HG03108 (cell line): ENCODE measurements around the gene QPCT.
"Not testable (repeated sequence)": the region's sequence is repeated elsewhere in the genome, so short reads cannot be mapped to it uniquely, and the experiment has no call there.

Experiments
- ATAC-seq: cut with Tn5 transposase; IDR thresholded peaks from one replicate; pipeline ENCODE4 v1.9.1; 2021; ENCODE audit warnings: moderate library complexity; ENCODE audit not compliant: unreplicated experiment

QPCT gene

DNA sequence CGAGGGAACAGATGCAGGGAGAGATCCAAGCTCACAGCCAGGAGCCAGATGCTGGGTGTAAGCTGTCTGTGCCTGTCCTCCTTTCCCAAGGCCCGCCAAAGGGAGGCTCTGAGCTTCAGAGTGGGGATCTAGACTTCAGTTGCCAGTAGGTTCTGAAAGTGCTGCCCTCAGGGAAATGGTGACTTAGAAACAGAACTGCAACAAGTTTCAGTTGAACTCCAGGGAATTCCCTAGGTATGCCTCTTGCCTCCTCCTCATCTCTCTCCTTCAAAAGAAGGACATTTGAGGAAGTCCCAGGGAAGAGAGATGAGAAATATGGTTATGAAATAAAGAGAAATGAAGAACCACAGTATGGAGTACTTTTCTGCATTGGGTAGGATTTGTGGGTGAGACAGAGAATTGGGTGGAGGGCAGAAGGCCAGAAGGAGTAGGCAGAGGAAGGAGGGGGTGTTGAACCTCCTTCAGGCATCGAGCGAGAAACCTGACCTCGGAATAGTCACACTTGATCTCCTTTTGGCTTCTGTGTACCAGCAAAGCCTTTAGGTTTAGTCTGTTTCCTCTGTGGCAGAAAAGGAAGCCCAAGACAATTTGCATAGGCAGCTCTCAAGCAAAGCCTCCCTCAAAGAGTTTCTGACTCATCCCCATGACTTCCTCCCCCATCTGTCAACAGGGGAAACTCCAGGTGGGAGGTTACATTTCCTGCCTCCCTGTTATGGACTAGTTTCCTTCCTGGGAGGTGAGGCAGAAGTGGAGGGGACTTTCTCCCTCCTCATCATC is 45.7 kb downstream of the QPCT start:
- ATAC-seq, result peak; percentile 97

- no peak for ATAC-seq
Measured at GRCh38 chr2:37390777-37391176, 46.3 kb downstream of the QPCT start.

DNA sequence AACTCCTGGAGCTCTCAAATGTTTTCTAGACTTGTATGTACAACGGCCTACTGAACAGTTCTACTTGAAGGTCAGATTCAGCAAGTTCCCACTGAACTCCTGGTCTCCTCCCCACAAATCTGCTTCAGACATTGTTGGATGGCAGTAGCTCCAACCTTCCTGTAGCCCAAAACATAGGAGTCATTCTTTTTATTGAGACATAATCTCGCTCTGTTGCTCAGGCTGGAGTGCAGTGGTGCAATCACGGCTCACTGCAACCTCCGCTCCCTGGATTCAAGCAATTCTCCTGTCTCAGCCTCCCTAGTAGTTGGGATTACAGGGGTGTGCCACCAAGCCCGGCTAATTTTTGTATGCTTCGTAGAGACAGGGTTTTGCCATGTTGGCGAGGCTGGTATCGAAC is 47.3 kb downstream of the QPCT start:
- no peak for ATAC-seq

DNA sequence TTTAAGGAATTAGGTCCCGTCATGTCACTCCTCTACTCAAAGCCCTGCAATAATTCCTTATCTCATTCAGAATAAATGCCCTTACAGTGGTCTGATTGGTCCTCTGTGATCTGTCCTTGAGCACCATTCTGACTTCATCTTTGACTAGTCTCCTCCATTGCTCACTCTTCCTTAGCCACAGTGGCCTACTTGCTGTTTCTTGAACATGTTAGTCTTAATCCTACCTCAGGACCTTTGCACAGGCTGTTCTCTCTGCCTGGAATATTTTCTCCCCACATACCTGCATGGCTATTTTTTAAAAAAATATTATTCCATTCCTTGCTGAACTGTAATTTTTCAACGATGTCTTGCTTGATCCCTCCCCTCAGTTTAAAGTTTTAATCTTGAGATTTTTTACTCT is 48.0 kb downstream of the QPCT start:
- ATAC-seq, result no peak

- ATAC-seq, result no peak
Measured at GRCh38 chr2:37394263-37394662, 49.8 kb downstream of the QPCT start.

DNA sequence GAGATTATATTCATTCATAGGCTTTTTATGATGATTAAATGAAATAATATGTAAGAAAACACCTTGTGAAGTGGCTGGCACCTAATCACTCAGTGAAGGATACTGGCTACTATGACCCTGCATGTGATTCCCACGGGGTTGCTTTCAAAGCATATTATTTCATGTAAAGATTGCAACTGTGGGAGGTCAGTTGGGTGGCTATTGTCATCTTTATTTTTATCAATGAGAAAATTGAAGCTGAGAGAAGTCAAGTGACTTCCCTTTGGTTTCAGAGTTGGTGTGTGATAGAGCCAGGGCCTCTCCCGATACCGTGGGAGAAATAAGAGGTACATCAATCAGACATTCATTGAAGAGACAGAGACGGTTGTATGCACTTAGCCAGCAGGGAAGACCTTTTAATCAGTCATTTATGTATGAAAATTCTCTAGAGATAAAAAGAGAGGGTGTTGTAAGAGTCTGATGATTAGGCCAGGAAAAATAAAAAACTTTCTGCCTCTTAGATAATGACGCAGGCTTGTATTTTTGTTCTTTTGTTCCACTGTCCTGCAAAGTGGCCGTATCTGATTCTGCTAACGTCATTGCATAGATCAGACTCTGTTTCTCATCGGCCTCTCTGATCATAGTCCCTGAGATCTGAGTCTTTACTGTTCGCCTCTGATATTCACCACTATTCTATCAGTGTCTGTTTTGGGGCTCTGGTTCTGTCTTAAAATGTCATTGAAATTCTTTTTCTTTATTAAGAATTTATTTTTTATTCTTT is 50.5 kb downstream of the QPCT start:
- ATAC-seq, result no peak

DNA sequence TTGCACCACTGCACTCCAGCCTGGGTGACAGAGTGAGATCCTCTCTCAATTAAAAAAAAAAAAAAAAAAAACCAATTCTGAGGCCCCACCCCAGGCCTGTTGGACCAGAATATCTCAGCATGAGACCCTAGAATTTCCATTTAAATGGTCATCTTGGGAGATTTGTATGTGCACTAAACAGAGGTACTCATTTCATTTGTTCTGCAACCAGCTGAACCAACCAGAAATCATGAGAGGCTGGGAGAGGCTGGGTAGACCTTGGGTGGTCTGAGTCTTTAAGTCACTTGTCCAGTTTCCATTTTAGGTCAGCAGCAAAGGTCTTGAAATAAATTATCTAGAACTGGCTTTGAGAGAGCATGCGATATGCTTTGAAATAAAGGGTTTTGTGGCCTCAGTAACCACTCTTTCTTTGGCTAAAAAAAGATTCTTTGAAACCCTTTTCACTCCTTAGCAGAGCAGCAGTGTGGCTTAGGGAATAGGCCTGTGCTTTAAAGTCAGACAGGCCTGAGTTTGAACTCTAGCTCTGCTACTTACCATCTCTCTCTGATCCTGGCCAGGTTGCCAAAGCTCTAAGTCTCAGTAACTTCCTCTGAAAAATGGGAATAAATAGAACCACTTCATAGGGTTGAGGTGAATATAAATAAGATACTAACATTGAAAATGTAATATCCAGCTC is 52.6 kb downstream of the QPCT start:
- ATAC-seq, result no peak

- ATAC-seq, result no peak
Measured at GRCh38 chr2:37398990-37399389, 54.6 kb downstream of the QPCT start.

- ATAC-seq, result no peak
Measured at GRCh38 chr2:37400041-37400440, 55.6 kb downstream of the QPCT start.

GRCh38 chr2:37402636-37403035 is 58.2 kb downstream of the QPCT start:
- ATAC-seq, result no peak

GRCh38 chr2:37405781-37406180 is 61.4 kb downstream of the QPCT start:
- ATAC-seq, result no peak

DNA sequence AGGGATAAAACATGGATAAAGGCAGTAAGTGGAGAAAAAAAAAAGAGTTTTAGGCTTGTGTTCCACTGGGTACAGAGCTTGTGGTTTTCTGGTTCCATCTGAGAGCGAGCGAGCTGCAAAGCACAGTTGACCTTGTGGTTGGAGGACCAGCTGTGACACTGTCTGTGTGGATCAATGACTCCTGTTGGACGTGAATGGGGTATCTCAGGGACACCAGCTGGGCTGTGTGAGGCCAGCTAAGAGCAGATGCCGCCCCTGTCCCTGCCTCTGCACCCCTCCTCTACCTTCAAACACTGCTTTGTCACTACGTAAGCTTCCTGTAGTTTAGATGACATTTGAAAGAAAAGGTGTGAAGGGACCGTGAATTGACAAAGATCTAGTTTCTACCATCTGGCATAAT is 67.8 kb downstream of the QPCT start:
- ATAC-seq, result no peak

- ATAC-seq, result not testable (repeated sequence)
Measured at GRCh38 chr2:37413911-37414469, 69.6 kb downstream of the QPCT start.

DNA sequence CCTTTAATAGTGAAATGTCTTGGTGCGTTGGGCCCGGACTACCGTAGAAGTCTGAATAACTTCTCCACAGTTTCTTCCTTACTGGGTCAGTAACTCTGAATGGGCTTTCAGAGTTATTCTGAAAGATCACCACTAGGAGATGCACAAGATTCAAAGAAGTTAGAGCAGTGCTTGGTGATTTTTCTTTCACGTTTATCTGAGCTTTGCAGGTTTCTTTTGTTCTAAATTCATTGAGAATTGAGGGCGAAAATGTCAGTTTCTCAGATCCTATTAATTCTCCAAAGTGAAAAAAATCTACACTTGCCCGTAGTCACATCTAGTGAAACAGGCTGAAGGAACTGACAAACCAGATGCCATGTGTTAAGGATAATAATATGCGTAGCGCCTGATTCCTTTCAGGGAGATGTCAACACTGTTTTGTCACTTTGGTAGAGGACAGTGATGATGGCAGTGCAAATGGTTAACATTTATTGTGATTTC is 70.1 kb downstream of the QPCT start:
- peak; percentile 67 for ATAC-seq

- ATAC-seq, result no peak
Measured at GRCh38 chr2:37415128-37415820, 70.8 kb downstream of the QPCT start.

GRCh38 chr2:37417321-37417720 is 72.9 kb downstream of the QPCT start:
- ATAC-seq, result no peak

GRCh38 chr2:37418956-37419355 is 74.5 kb downstream of the QPCT start:
- no peak for ATAC-seq

- no peak for ATAC-seq
Measured at GRCh38 chr2:37421686-37422085, 77.3 kb downstream of the QPCT start.

DNA sequence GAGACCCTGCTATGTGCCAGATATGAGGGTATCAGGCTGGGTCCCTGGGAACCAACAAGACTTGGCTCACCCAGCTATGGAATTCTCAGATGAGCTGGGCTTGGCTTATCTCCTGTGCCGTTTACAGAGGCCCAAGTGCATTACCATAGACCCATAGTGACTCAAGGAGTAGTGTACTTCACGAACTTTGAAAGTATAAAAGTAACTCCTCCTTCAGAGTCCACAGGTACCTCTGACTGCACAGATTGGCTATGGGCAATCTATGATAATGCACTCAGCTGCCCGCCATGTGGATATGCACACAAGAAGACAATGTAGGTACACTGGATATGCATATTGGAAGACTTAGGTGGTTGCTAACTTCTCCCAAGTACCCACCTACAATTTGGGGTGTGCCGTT is 78.4 kb downstream of the QPCT start:
- no peak for ATAC-seq
